CD4-positive, alpha-beta memory T cell (primary cell): ENCODE data around the gene NTN1. TPM values are rescaled to one million over a fixed set of nuclear protein-coding genes. Genes with fewer than 3 reads are reported as not detected.
"Not testable (repeated sequence)": the region's sequence is repeated elsewhere in the genome, so short reads cannot be mapped to it uniquely, and the experiment has no call there.

Source experiments
- CTCF ChIA-PET: fragments of 350-600 bp; sonication (Branson Sonifier 250); formaldehyde crosslinking; loops from one replicate; lab custom pipeline; 2021; ENCODE audit warnings: inconsistent platforms; ENCODE audit not compliant: partially characterized antibody; lab: Charles Lee
- POLR2A ChIA-PET: fragments of 350-600 bp; sonication (Branson Sonifier 250); formaldehyde crosslinking; loops from one replicate; lab custom pipeline; 2021; ENCODE audit not compliant: partially characterized antibody; lab: Charles Lee
- DNase-seq, 5 donors: peaks; one replicate each; pipeline versions ENCODE4 v3.0.0 to v3.0.0-alpha.2; 2020 to 2022; ENCODE audit warnings: mixed read lengths in 1 of 5
- H3K27ac ChIP-seq: one replicate; pipeline ENCODE4 v1.7.0; 2013; ENCODE audit warnings: low read depth, low read length
- H3K27me3 ChIP-seq: 2 replicates; pipeline ENCODE4 v1.7.0; 2013; ENCODE audit warnings: mild to moderate bottlenecking, low read length, moderate library complexity; ENCODE audit not compliant: insufficient read depth
- H3K36me3 ChIP-seq: 2 replicates; pipeline ENCODE4 v1.7.0; 2013; ENCODE audit warnings: mild to moderate bottlenecking, low read length, moderate library complexity; ENCODE audit not compliant: insufficient read depth
- H3K4me1 ChIP-seq: 2 replicates; pipeline ENCODE4 v1.7.0; 2013; ENCODE audit warnings: mild to moderate bottlenecking, low read length, moderate library complexity; ENCODE audit not compliant: insufficient read depth
- H3K4me3 ChIP-seq, 2 donors: one replicate each; pipeline ENCODE4 v1.7.0; 2013; ENCODE audit warnings: low read length in 2 of 2, mild to moderate bottlenecking in 1 of 2
- H3K9me3 ChIP-seq, 2 donors: one replicate each; pipeline ENCODE4 v1.7.0; 2013; ENCODE audit warnings: low read length in 2 of 2, control low read depth in 1 of 2; ENCODE audit not compliant: control insufficient read depth in 1 of 2
- H3K27ac Mint-ChIP-seq, 7 donors: one replicate each; pipeline ENCODE4 v1.8.0; 2020 to 2021; ENCODE audit warnings: mixed read lengths in 7 of 7, mild to moderate bottlenecking in 6 of 7, inconsistent platforms in 3 of 7, moderate library complexity in 3 of 7
- H3K27me3 Mint-ChIP-seq, 2 donors: one replicate each; pipeline ENCODE4 v1.8.0; 2020 to 2021; ENCODE audit warnings: mixed read lengths in 2 of 2
- H3K36me3 Mint-ChIP-seq, 2 donors: one replicate each; pipeline ENCODE4 v1.8.0; 2020 to 2021; ENCODE audit warnings: mixed read lengths in 2 of 2, inconsistent platforms in 1 of 2, mild to moderate bottlenecking in 1 of 2
- H3K4me1 Mint-ChIP-seq, 4 donors: one replicate each; pipeline ENCODE4 v1.8.0; 2020 to 2021; ENCODE audit warnings: mixed read lengths in 4 of 4, mild to moderate bottlenecking in 1 of 4
- H3K4me3 Mint-ChIP-seq, 8 donors: one replicate each; pipeline ENCODE4 v1.8.0; 2020 to 2021; ENCODE audit warnings: mixed read lengths in 8 of 8, mild to moderate bottlenecking in 7 of 8, moderate library complexity in 6 of 8, inconsistent platforms in 3 of 8
- H3K9me3 Mint-ChIP-seq, 8 donors: one replicate each; pipeline ENCODE4 v1.8.0; 2020 to 2021; ENCODE audit warnings: mixed read lengths in 8 of 8, mild to moderate bottlenecking in 5 of 8, inconsistent platforms in 3 of 8, moderate library complexity in 1 of 8
- intact Hi-C: fragments of 100-400 bp; cut with micrococcal nuclease; formaldehyde crosslinking; loops from one replicate; pipeline ENCODE4 v1.15.1; 2023
- polyA plus RNA-seq, 2 donors: library from polyadenylated mRNA; unstranded; fragments of 300-500 nt; fragmentation: Illumina TruSeq; gene quantifications; one replicate each; pipeline ENCODE4 v1.2.3, GENCODE V29; 2021
- total RNA-seq, 2 experiments: library from RNA; stranded (reverse); gene quantifications; one replicate each; pipeline ENCODE4 v1.2.3, GENCODE V29; 2021

NTN1 gene
- total and polyA plus RNA-seq, 4 experiments from 2014 or later = 0.02 TPM; not detected in 3

DNA sequence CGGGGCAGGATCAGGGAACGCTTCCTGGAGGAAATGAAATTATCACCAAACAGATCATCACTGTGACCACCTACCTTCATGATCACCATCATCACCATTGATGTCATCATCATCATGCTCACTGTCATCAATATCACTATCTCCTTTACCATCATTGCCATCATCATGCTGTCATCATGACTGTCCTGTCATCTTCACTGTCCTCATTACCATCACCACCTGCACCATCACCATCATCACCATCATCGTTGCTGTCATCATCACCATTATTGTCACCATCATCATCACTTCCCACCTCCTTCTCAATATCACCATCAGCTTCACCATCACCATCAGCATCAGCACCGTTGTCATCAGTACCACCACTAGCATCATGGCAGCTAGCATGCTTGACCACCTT is 65.3 kb downstream of the NTN1 start:
- H3K9me3 Mint-ChIP-seq = no peaks in the 10 kb centered on the region
- H3K27ac ChIP-seq = no peak overlapping the region
- H3K9me3 ChIP-seq = no peaks in the 10 kb centered on the region
- peaks cover 4 to 7% of the 10 kb centered on the region in 2 donors for H3K27me3 Mint-ChIP-seq
- CTCF ChIA-PET = no interaction called here
- intact Hi-C loops = no loop called here
- DNase-seq = no peak
- POLR2A ChIA-PET = no interaction called here
- H3K36me3 Mint-ChIP-seq = no peaks in the 10 kb centered on the region
- no peak overlapping the region for H3K4me3 Mint-ChIP-seq
- no peak overlapping the region for H3K27ac Mint-ChIP-seq
- no peaks in the 10 kb centered on the region for H3K4me1 ChIP-seq
- no peaks in the 10 kb centered on the region for H3K27me3 ChIP-seq
- no peaks in the 10 kb centered on the region for H3K4me1 Mint-ChIP-seq
- H3K4me3 ChIP-seq = no peak overlapping the region
- no peaks in the 10 kb centered on the region for H3K36me3 ChIP-seq

DNA sequence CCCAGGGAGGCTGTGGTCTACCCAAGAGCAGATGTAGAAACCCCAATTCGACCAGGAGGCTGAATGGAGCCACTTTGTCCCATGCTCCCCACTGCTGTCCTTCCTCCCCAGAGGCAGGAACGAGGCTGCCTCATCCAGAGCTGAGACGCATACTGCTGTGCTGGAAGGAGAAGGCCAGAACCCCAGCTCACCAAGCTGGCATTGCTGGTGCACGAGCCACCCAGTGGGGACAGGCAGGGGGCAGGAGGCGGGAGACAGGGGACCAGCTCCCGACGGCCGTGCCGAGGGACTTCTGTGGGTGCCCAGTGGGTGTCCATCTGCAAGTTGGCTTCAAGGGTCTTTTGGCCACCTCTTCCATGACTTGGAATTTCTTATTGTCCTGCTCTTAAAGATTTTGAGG is 66.6 kb downstream of the NTN1 start:
- CTCF ChIA-PET = no interaction called here
- H3K9me3 Mint-ChIP-seq = no peaks in the 10 kb centered on the region
- POLR2A ChIA-PET = no interaction called here
- H3K4me3 Mint-ChIP-seq = no peak overlapping the region
- Histone ChIP-seq H3K27ac (no peak overlapping the region), H3K36me3 (no peaks in the 10 kb centered on the region), H3K27me3 (no peaks in the 10 kb centered on the region), H3K4me1 (no peaks in the 10 kb centered on the region), H3K4me3 (no peak overlapping the region), H3K9me3 (no peaks in the 10 kb centered on the region)
- no peak for DNase-seq
- no peak overlapping the region for H3K27ac Mint-ChIP-seq
- intact Hi-C loops = no loop called here
- H3K36me3 Mint-ChIP-seq = no peaks in the 10 kb centered on the region
- H3K4me1 Mint-ChIP-seq = no peaks in the 10 kb centered on the region
- H3K27me3 Mint-ChIP-seq = peaks cover 4 to 9% of the 10 kb centered on the region in 2 donors

DNA sequence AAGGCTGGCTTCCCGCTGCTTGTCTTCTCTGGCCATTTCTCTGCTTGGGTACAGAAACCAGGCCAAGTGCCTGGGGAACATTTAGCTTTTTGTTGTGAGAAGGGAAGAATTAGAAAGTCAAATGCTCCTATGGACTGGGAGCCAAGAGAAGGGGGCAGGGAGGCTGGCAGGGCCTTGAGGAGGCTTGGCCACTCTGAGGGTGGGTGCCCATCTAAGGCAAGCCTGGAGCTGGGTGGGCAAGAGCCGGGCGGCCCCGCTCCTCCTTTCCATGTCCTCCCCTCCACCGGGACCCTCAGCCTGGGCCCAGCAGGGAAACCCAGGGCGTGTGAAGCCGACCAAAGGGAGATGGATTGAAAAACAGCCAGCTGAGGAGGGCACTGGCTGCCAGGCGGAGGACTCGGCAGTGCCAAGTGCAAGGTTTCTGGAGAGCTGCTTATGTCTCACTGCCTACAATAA is 69.4 kb downstream of the NTN1 start:
- H3K9me3 ChIP-seq = no peaks in the 10 kb centered on the region
- Mint-ChIP-seq H3K9me3 (no peaks in the 10 kb centered on the region), H3K4me1 (no peaks in the 10 kb centered on the region), H3K27ac (no peak overlapping the region), H3K36me3 (no peaks in the 10 kb centered on the region), H3K4me3 (no peak overlapping the region), H3K27me3 (peaks cover 4 to 10% of the 10 kb centered on the region in 2 donors)
- H3K4me3 ChIP-seq = no peak overlapping the region
- no peaks in the 10 kb centered on the region for H3K27me3 ChIP-seq
- POLR2A ChIA-PET = no interaction called here
- intact Hi-C loops = no loop called here
- no peaks in the 10 kb centered on the region for H3K36me3 ChIP-seq
- DNase-seq = no peak
- CTCF ChIA-PET = no interaction called here
- H3K4me1 ChIP-seq = no peaks in the 10 kb centered on the region
- no peak overlapping the region for H3K27ac ChIP-seq

DNA sequence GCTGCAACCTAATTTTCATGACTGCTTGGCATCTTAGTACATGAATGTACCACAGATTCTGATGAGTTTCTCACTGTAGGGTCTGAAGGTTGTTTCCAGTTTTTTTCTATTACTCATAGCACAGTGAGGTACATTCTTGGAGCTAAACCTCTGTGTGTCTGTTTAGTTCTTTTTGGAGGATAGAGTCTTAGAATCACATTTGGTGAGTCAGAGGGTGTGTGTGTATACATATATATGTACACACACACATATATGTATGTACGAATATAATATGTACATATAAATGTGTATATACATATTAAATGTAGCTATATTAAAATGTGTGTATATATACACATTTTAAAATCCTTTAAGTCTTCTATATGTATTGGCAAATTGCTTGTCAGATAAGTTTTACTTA is 72.9 kb downstream of the NTN1 start:
- H3K4me1 Mint-ChIP-seq = no peaks in the 10 kb centered on the region
- no peaks in the 10 kb centered on the region for H3K4me1 ChIP-seq
- ChIA-PET CTCF (no interaction called here), POLR2A (no interaction called here)
- H3K27ac Mint-ChIP-seq = no peak overlapping the region
- H3K27ac ChIP-seq = no peak overlapping the region
- no peak overlapping the region for H3K4me3 Mint-ChIP-seq
- no peaks in the 10 kb centered on the region for H3K9me3 Mint-ChIP-seq
- no peaks in the 10 kb centered on the region for H3K9me3 ChIP-seq
- no peaks in the 10 kb centered on the region for H3K36me3 Mint-ChIP-seq
- H3K27me3 Mint-ChIP-seq = peaks cover 5 to 17% of the 10 kb centered on the region in 2 donors
- no peaks in the 10 kb centered on the region for H3K27me3 ChIP-seq
- H3K36me3 ChIP-seq = no peaks in the 10 kb centered on the region
- no peak overlapping the region for H3K4me3 ChIP-seq
- no peak for DNase-seq
- intact Hi-C loops = no loop called here

DNA sequence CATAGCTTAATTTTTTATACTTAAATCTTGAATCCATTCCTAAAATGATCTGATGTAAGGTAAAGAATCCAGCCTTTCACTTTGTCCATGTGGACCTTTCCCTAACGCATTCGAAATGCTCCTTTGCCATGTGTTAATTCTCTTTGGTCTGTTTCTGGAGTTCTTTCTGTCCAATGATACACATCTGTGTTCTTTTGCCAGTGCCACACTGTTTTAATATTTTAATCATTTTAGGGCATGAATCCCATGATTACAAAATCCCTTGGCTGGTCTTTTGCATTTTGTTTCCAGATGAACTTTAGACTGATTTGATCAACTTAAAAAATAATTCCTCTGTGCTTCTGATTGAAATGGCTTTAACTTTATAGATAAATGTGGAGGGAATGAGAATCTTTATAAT is 74.1 kb downstream of the NTN1 start:
- Mint-ChIP-seq H3K9me3 (no peaks in the 10 kb centered on the region), H3K36me3 (no peaks in the 10 kb centered on the region), H3K4me3 (no peak overlapping the region), H3K4me1 (no peaks in the 10 kb centered on the region), H3K27ac (no peak overlapping the region), H3K27me3 (peaks cover 8 to 15% of the 10 kb centered on the region in 2 donors)
- H3K4me1 ChIP-seq = no peaks in the 10 kb centered on the region
- no peak overlapping the region for H3K4me3 ChIP-seq
- no peak overlapping the region for H3K27ac ChIP-seq
- H3K27me3 ChIP-seq = no peaks in the 10 kb centered on the region
- no peaks in the 10 kb centered on the region for H3K9me3 ChIP-seq
- POLR2A ChIA-PET = no interaction called here
- H3K36me3 ChIP-seq = no peaks in the 10 kb centered on the region
- no peak for DNase-seq
- intact Hi-C loops = no loop called here
- CTCF ChIA-PET = no interaction called here

DNA sequence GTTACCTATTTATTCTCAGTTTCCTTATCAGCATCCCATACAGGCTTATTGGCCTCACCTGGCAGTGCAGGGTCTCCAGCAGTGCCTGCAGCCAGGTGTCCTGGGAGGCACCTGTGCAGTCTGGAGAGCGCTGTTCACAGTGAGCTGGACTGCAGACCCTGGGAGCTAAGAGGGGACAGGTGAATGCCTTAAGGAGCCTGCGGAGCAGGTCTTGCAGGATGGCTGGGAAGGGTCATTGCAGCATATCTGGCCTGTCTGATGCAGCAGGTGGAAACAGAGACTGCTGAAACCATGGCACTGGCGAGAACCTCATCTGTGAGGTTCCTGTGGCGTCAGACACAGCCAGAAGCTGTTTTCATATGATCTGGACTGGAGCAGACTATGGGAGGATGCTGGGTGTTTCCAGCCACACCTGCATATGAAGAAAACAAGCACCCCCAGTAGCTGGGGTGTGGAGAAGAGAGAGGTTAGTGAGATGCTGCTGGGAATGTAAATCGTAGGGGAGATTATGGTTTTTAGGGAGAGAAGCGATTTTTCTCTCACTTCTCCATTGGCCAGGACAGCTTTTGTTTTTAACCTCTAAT is 77.0 kb downstream of the NTN1 start:
- Mint-ChIP-seq H3K27ac (no peak overlapping the region), H3K27me3 (peaks cover 13 to 21% of the 10 kb centered on the region in 2 donors), H3K9me3 (peaks cover 0 to 7% (median under 1%) of the 10 kb centered on the region in 8 donors), H3K4me1 (no peaks in the 10 kb centered on the region), H3K4me3 (no peak overlapping the region), H3K36me3 (peaks cover 0 to 6% of the 10 kb centered on the region in 2 donors)
- Histone ChIP-seq H3K9me3 (no peaks in the 10 kb centered on the region), H3K4me3 (no peak overlapping the region), H3K36me3 (no peaks in the 10 kb centered on the region), H3K27ac (no peak overlapping the region), H3K4me1 (no peaks in the 10 kb centered on the region), H3K27me3 (no peaks in the 10 kb centered on the region)
- ChIA-PET POLR2A (no interaction called here), CTCF (no interaction called here)
- intact Hi-C loops = no loop called here
- DNase-seq = no peak

DNA sequence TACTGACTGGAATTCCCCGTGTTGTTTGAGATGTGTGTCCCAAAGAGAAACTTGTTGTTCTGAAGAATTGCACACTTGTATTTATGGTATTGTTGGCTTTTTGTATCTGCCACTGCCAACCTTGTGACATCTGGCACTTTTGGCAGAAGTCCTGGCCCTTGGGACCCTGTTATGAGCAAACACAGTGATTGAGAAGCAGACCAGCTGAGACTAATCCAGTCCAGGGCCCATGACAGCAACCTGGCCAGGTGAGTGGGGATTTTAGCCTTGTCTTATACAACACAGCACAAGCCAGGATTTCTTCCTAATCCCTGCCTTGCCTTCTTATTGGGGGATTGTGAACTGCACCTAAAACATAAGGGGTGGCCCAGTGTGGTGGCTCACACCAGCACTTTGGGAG is 80.0 kb downstream of the NTN1 start:
- POLR2A ChIA-PET = no interaction called here
- intact Hi-C loops = no loop called here
- peaks cover 0 to 3% (median 0%) of the 10 kb centered on the region in 4 donors for H3K4me1 Mint-ChIP-seq
- H3K36me3 Mint-ChIP-seq = peaks cover 0 to 6% of the 10 kb centered on the region in 2 donors
- H3K4me3 Mint-ChIP-seq = no peak overlapping the region
- Histone ChIP-seq H3K27me3 (no peaks in the 10 kb centered on the region), H3K9me3 (no peaks in the 10 kb centered on the region), H3K27ac (no peak overlapping the region), H3K36me3 (no peaks in the 10 kb centered on the region), H3K4me3 (no peak overlapping the region), H3K4me1 (no peaks in the 10 kb centered on the region)
- no peak overlapping the region for H3K27ac Mint-ChIP-seq
- CTCF ChIA-PET = no interaction called here
- H3K9me3 Mint-ChIP-seq = peaks cover 0 to 7% (median under 1%) of the 10 kb centered on the region in 8 donors
- H3K27me3 Mint-ChIP-seq = peaks cover 16 to 21% of the 10 kb centered on the region in 2 donors
- DNase-seq = no peak

DNA sequence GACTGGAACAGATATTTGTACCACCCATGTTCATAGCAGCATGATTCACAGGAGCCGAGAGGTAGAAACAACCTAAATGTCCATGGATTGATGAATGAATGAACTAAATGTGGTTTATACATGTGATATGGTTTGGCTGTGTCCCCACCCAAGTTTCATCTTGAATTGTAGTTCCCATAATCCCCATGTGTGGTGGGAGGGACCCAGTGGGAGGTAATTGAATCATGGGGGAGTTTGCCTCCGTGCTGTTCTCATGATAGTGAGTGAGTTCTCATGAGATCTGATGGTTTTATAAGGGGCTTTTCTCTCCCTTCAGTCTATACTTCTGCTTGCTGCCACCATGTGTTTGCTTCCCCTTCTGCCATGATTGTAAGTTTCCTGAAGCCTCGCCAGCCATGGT is 81.9 kb downstream of the NTN1 start:
- H3K4me3 Mint-ChIP-seq, H3K9me3 ChIP-seq, H3K4me3 ChIP-seq, H3K27ac ChIP-seq, H3K4me1 ChIP-seq, DNase-seq, H3K36me3 Mint-ChIP-seq, H3K4me1 Mint-ChIP-seq, H3K27ac Mint-ChIP-seq, H3K36me3 ChIP-seq, intact Hi-C loops, H3K27me3 ChIP-seq, H3K9me3 Mint-ChIP-seq, POLR2A ChIA-PET, CTCF ChIA-PET: not testable (repeated sequence)
- H3K27me3 Mint-ChIP-seq = peaks cover 10 to 18% of the 10 kb centered on the region in 2 donors
